ENCODE measurements around the gene CCSER1.

The CCSER1 gene

GRCh38 chr4:90415116-90415515 lies 287.9 kb downstream of the CCSER1 start:
- no peak for DNase-seq
- Mint-ChIP-seq H3K36me3 (ENCODE audit: insufficient read depth) (no peaks in the 10 kb centered on the region), H3K4me3 (no peak overlapping the region), H3K27me3 (no peaks in the 10 kb centered on the region), H3K27ac (no peak overlapping the region), H3K9me3 (no peaks in the 10 kb centered on the region), H3K4me1 (ENCODE audit: low read depth in 2 of 2) (no peaks in the 10 kb centered on the region)
- no peak for ATAC-seq (replicated peaks)

- no peaks in the 10 kb centered on the region for H3K36me3 Mint-ChIP-seq (ENCODE audit: insufficient read depth)
- H3K27me3 Mint-ChIP-seq, result no peaks in the 10 kb centered on the region
- H3K27ac Mint-ChIP-seq, result no peak overlapping the region
- DNase-seq (no peak), ATAC-seq (replicated peaks) (no peak)
- H3K4me1 Mint-ChIP-seq (ENCODE audit: low read depth in 2 of 2), result no peaks in the 10 kb centered on the region
- H3K9me3 Mint-ChIP-seq, result peaks cover 0 to 2% of the 10 kb centered on the region in 2 donors
- no peak overlapping the region for H3K4me3 Mint-ChIP-seq
Measured at GRCh38 chr4:90419124-90419711, 292.0 kb downstream of the CCSER1 start.

- H3K4me1 Mint-ChIP-seq (ENCODE audit: low read depth in 2 of 2), result no peaks in the 10 kb centered on the region
- H3K36me3 Mint-ChIP-seq (ENCODE audit: insufficient read depth), result no peaks in the 10 kb centered on the region
Measured at GRCh38 chr4:90421161-90421560, 294.0 kb downstream of the CCSER1 start.

GRCh38 chr4:90425893-90426292 lies 298.7 kb downstream of the CCSER1 start:
- H3K9me3 Mint-ChIP-seq, result peaks cover 0 to 5% of the 10 kb centered on the region in 2 donors
- H3K4me3 Mint-ChIP-seq, result no peak overlapping the region
- ATAC-seq (replicated peaks), result no peak
- no peaks in the 10 kb centered on the region for H3K27me3 Mint-ChIP-seq
- H3K27ac Mint-ChIP-seq, result no peak overlapping the region
- no peaks in the 10 kb centered on the region for H3K4me1 Mint-ChIP-seq (ENCODE audit: low read depth in 2 of 2)
- H3K36me3 Mint-ChIP-seq (ENCODE audit: insufficient read depth), result no peaks in the 10 kb centered on the region
- no peak for DNase-seq

More at GRCh38 chr4:90421161-90421560, 294.0 kb downstream of the CCSER1 start:
- Mint-ChIP-seq H3K4me3 (no peak overlapping the region), H3K9me3 (peaks cover 0 to 5% of the 10 kb centered on the region in 2 donors), H3K27ac (no peak overlapping the region), H3K27me3 (no peaks in the 10 kb centered on the region)
- ATAC-seq (replicated peaks) (no peak), DNase-seq (no peak)

- Mint-ChIP-seq H3K4me1 (ENCODE audit: low read depth in 2 of 2) (no peaks in the 10 kb centered on the region), H3K27me3 (no peaks in the 10 kb centered on the region), H3K27ac (no peak overlapping the region), H3K9me3 (peaks cover 0 to 4% of the 10 kb centered on the region in 2 donors), H3K4me3 (no peak overlapping the region), H3K36me3 (ENCODE audit: insufficient read depth) (no peaks in the 10 kb centered on the region)
- ATAC-seq (replicated peaks) (no peak), DNase-seq (no peak)
Measured at GRCh38 chr4:90438522-90438921, 311.3 kb downstream of the CCSER1 start.

GRCh38 chr4:90441770-90442169 lies 314.6 kb downstream of the CCSER1 start:
- no peak overlapping the region for H3K4me3 Mint-ChIP-seq

GRCh38 chr4:90442619-90443018 lies 315.4 kb downstream of the CCSER1 start:
- Mint-ChIP-seq H3K36me3 (ENCODE audit: insufficient read depth) (no peaks in the 10 kb centered on the region), H3K27me3 (no peaks in the 10 kb centered on the region), H3K27ac (no peak overlapping the region), H3K9me3 (peaks cover 7 to 8% of the 10 kb centered on the region in 2 donors), H3K4me1 (ENCODE audit: low read depth in 2 of 2) (no peaks in the 10 kb centered on the region), H3K4me3 (no peak overlapping the region)
- no peak for DNase-seq
- ATAC-seq (replicated peaks), result no peak

More at GRCh38 chr4:90441770-90442169, 314.6 kb downstream of the CCSER1 start:
- Mint-ChIP-seq H3K27me3 (no peaks in the 10 kb centered on the region), H3K36me3 (ENCODE audit: insufficient read depth) (no peaks in the 10 kb centered on the region), H3K27ac (no peak overlapping the region), H3K9me3 (peaks cover 7 to 8% of the 10 kb centered on the region in 2 donors), H3K4me1 (ENCODE audit: low read depth in 2 of 2) (no peaks in the 10 kb centered on the region)
- DNase-seq (no peak), ATAC-seq (replicated peaks) (no peak)

GRCh38 chr4:90443231-90443630 lies 316.0 kb downstream of the CCSER1 start:
- peaks cover 7 to 8% of the 10 kb centered on the region in 2 donors for H3K9me3 Mint-ChIP-seq
- H3K27ac Mint-ChIP-seq, result no peak overlapping the region
- DNase-seq, result no peak
- H3K4me1 Mint-ChIP-seq (ENCODE audit: low read depth in 2 of 2), result no peaks in the 10 kb centered on the region
- H3K27me3 Mint-ChIP-seq, result no peaks in the 10 kb centered on the region
- H3K4me3 Mint-ChIP-seq, result no peak overlapping the region
- no peaks in the 10 kb centered on the region for H3K36me3 Mint-ChIP-seq (ENCODE audit: insufficient read depth)
- no peak for ATAC-seq (replicated peaks)

GRCh38 chr4:90444904-90445303 lies 317.7 kb downstream of the CCSER1 start:
- Mint-ChIP-seq H3K36me3 (ENCODE audit: insufficient read depth) (no peaks in the 10 kb centered on the region), H3K4me3 (no peak overlapping the region), H3K9me3 (peaks cover 4 to 8% of the 10 kb centered on the region in 2 donors), H3K4me1 (ENCODE audit: low read depth in 2 of 2) (no peaks in the 10 kb centered on the region), H3K27ac (no peak overlapping the region), H3K27me3 (no peaks in the 10 kb centered on the region)
- DNase-seq (no peak), ATAC-seq (replicated peaks) (no peak)

GRCh38 chr4:90445380-90445779 lies 318.2 kb downstream of the CCSER1 start:
- H3K4me3 Mint-ChIP-seq, result no peak overlapping the region
- no peak overlapping the region for H3K27ac Mint-ChIP-seq
- H3K9me3 Mint-ChIP-seq, result peaks cover 4 to 13% of the 10 kb centered on the region in 2 donors
- DNase-seq, result no peak
- no peak for ATAC-seq (replicated peaks)
- H3K4me1 Mint-ChIP-seq (ENCODE audit: low read depth in 2 of 2), result no peaks in the 10 kb centered on the region
- H3K36me3 Mint-ChIP-seq (ENCODE audit: insufficient read depth), result no peaks in the 10 kb centered on the region
- no peaks in the 10 kb centered on the region for H3K27me3 Mint-ChIP-seq

GRCh38 chr4:90449626-90450025 lies 322.4 kb downstream of the CCSER1 start:
- Mint-ChIP-seq H3K27ac (no peak overlapping the region), H3K4me3 (no peak overlapping the region), H3K4me1 (ENCODE audit: low read depth in 2 of 2) (no peaks in the 10 kb centered on the region), H3K9me3 (peaks cover 6 to 17% of the 10 kb centered on the region in 2 donors), H3K27me3 (no peaks in the 10 kb centered on the region), H3K36me3 (ENCODE audit: insufficient read depth) (no peaks in the 10 kb centered on the region)
- no peak for ATAC-seq (replicated peaks)
- DNase-seq, result no peak

- Mint-ChIP-seq H3K27me3 (no peaks in the 10 kb centered on the region), H3K4me1 (ENCODE audit: low read depth in 2 of 2) (no peaks in the 10 kb centered on the region), H3K9me3 (peaks cover 8% of the 10 kb centered on the region in 2 donors), H3K27ac (no peak overlapping the region), H3K36me3 (ENCODE audit: insufficient read depth) (no peaks in the 10 kb centered on the region), H3K4me3 (no peak overlapping the region)
- ATAC-seq (replicated peaks), result no peak
- no peak for DNase-seq
Measured at GRCh38 chr4:90456891-90457290, 329.7 kb downstream of the CCSER1 start.

- Mint-ChIP-seq H3K27ac (no peak overlapping the region), H3K9me3 (peaks cover 8% of the 10 kb centered on the region in 2 donors), H3K4me1 (ENCODE audit: low read depth in 2 of 2) (no peaks in the 10 kb centered on the region), H3K36me3 (ENCODE audit: insufficient read depth) (no peaks in the 10 kb centered on the region), H3K4me3 (no peak overlapping the region), H3K27me3 (no peaks in the 10 kb centered on the region)
- ATAC-seq (replicated peaks) (no peak), DNase-seq (no peak)
Measured at GRCh38 chr4:90457817-90458216, 330.6 kb downstream of the CCSER1 start.

- Mint-ChIP-seq H3K36me3 (ENCODE audit: insufficient read depth) (no peaks in the 10 kb centered on the region), H3K4me3 (no peak overlapping the region), H3K27ac (no peak overlapping the region), H3K9me3 (peaks cover 8% of the 10 kb centered on the region in 2 donors), H3K4me1 (ENCODE audit: low read depth in 2 of 2) (no peaks in the 10 kb centered on the region), H3K27me3 (no peaks in the 10 kb centered on the region)
- no peak for DNase-seq
- no peak for ATAC-seq (replicated peaks)
Measured at GRCh38 chr4:90458576-90458975, 331.4 kb downstream of the CCSER1 start.

Data from effector memory CD8-positive, alpha-beta T cell (primary cell).